GM18511 (cell line): ENCODE results near the gene HELZ.
"Not testable (repeated sequence)": the region's sequence is repeated elsewhere in the genome, so short reads cannot be mapped to it uniquely, and the experiment has no call there.

ENCODE experiments used
- ATAC-seq: cut with Tn5 transposase; IDR thresholded peaks from one replicate; pipeline ENCODE4 v1.9.1; 2021; ENCODE audit warnings: mild to moderate bottlenecking, moderate library complexity; ENCODE audit not compliant: unreplicated experiment

Gene HELZ

DNA sequence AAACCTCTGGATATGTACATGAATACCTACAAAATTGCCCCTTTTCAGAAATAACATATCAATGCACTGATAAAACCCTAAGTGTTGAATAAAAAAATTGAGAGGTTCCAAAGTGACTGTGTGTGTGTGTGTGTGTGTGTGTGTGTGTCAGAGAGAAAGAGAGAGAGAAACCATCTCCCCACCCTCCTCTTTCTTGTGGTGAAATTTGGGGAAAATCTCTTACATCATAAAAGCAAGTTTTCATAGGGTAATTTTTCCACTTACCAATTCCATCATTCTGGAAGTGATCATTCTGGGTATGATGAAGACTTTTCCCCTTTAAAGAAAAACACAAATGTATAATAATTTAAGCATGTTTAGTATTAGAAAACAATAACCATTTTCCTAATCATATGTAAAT, 121.3 kb downstream of the HELZ start:
- no peak for ATAC-seq

DNA sequence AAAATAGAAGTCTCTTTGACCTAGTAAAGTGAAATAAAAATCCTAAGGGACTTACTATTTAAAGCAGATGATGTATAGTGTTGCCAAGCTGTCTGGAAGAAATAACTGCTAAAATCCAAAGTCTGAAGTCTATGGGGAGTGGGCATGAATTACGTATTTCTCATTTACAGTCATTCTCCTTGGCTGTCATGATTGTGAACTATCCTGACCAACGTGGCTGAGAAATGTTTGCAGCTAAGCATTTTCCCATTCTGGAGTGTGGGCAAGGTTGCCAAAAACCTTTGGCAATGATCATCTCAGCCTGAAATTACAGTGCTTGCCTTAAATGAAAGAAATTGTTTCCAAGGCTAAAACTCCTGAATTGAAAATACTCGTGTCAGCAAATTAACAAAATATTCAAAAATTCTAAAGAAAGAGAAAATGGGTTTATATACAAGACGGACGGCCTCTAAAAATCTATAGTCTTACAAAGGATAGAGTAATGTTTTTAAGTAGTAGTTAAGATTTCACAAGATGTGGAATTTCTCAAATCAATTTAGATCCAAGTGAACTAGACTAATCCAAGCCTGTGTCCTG, 123.6 kb downstream of the HELZ start:
- no peak for ATAC-seq

DNA sequence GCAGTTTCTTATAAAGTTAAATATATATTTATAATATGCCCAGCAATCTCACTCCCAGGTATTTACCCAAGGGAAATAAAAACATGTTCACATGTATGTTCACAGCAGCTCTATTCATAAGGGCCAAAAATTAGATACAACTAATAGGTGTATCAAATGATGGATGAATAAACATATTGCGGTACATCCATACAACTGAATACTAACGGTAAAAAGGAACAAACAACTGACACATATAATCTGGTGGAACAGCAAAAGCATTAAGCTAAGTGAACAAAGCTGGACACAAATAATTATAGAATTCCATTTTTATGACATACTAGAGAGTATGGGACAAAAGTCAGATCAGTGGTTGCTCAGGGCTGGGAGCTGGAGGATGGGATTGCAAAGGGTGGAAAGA, 125.9 kb downstream of the HELZ start:
- no peak for ATAC-seq

DNA sequence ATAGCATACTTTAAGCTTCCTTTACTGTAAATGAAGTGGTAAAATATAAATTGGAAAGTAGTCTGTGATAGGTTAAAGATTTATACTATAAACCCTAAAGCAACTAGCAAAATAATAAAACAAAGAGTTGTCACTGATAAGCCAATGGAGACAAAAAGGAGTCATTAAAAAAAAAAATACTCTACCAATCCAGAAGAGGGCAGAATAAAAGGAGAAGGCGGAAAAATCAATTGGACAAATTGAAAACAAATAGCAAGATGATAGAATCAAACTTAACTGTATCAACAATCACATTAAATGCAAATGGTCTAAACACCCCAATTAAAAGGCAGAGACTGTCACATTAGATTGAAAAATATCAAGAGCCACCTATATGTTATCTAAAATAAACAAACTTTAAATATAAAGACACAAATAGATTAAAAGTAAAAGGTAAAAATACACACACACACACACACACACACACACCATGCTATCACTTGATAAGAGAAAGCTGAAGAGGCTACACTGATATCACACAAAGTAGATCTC, 128.9 kb downstream of the HELZ start:
- ATAC-seq: no peak

GRCh38 chr17:67115401-67115800, 129.6 kb downstream of the HELZ start:
- no peak for ATAC-seq

DNA sequence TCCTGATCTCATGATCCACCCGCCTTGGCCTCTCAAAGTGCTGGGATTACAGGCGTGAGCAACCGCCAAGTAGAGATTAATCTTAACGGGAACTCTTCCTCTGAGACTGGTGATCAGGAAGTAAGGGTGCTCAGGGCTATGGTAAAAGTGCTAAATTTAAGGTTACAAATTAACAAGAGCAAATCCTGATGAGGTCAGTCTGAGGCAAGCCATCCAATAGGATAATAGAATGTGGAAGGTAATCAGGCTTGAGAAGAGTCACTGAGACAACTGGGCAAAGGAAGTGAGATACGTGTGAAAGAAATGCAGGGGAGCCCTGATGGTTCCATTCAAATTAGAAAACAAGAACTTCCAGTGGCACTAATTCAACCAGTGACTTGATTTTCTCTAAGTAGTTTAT, 131.5 kb downstream of the HELZ start:
- no peak for ATAC-seq

DNA sequence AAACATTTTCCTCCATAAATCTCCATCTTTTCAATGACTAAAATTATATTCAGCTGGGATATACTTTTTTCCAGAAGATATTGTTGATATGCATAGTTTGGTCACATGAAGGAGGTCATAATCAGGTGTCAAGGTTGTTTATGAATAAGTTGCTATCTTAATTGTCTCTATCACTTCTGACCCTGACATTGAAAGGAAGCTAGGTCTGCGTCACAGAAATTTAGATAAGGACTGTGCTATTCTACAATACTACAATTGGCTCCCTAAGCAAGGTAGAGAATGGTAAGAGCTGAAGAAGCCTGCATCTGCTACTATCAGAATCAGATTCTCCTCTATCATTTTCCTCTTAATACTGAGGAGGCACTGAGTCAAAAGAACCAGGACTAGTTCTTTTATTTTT, 133.2 kb downstream of the HELZ start:
- no peak for ATAC-seq

DNA sequence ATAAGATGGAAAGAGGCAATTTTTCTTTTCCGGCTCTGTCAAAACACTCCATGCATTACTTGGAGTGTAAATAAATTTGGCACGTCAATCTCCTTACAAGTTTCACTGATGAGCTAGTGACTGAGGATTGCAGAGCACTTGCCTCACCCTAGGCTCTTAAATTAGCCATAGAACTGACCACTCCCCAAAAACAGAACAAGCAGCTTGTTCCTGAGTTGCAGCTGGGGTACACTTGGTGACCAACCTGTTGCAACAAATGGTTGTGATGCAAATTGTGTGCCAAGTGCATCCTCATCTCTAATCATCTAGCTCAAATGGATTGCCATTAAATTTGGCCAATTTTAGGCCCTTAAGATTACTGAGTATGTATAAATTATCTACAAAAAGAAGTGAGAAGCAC, 133.7 kb downstream of the HELZ start:
- ATAC-seq: no peak

- ATAC-seq: no peak
Measured at GRCh38 chr17:67110619-67111018, 134.4 kb downstream of the HELZ start.

GRCh38 chr17:67109111-67109510, 135.9 kb downstream of the HELZ start:
- ATAC-seq: no peak

DNA sequence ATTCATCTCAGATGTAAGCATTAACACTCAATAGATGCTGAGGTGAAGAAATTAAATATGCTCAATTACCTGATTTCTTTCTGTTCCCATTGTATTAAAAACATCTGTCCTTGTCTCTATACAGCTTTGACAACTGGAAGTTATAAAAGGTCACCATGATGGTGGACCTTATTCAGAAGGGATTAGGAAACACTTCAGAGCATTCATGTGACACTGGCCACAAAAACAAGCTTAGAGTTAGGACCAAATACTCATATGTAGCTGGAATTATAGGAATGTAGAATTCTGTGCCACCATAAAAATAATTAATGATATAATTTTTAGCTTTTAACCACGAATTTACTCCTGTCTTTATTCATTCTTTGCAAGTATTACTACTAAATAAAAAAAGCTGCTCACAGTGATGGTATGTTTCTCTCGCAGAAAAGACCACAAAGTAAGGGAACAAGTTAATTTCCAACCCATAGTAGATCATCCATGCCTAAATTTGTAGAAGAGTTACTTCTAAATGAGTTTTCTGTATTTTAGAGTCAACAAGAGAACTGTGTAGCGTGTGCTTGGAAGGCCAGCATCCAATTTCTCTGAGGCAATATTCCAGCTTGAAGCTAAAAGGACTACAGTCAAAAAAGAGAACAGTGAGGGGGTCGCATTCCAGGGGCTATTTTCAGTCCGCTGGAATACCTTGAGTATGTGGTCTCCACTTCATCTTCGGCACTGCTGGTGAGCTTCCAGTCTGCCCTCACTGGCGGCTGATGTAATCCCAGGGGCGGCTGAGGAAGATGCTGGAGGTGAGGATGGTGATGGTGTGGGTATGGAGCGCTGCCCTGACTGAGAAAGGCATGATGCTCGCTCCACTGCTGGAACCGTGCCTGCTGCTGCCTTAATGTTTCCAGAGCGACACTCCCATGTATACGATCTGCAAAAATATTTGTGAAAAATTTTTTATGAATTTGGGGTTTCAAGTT, 136.9 kb downstream of the HELZ start:
- no peak for ATAC-seq

- no peak for ATAC-seq
Measured at GRCh38 chr17:67107171-67107570, 137.8 kb downstream of the HELZ start.

DNA sequence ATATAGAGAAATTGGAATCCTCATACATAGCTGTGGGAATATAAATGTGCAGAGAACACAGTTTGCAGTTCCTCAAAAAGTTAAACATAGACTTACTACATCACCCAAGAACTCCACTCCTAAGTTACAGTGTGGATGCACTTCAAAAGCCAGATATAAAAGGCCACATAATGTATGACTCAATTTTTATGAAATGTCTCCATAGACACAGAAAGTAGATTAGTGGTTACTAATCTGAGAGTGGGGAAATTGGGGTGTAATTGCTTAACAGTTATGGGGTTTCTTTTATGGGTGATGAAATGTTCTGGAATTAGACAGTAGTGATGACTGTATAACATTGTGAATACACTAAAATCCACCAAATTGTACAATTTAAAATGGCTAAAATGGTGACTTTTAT, 139.8 kb downstream of the HELZ start:
- no peak for ATAC-seq

DNA sequence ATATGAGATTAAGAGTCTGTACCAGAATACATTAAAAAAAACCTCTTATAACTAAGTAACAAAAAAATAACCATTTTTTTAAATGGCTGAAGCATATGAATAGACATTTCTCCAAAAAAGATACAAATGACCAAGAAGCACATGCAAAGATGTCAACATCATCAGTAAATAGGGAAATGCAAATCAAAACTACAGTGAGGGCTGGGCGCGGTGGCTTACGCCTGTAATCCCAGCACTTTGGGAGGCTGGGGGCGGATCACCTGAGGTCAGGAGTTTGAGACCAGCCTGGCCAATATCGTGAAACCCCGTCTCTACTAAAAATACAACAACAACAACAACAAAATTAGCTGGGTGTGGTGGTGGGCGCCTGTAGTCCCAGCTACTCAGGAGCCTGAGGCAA, 140.4 kb downstream of the HELZ start:
- ATAC-seq: not testable (repeated sequence)

DNA sequence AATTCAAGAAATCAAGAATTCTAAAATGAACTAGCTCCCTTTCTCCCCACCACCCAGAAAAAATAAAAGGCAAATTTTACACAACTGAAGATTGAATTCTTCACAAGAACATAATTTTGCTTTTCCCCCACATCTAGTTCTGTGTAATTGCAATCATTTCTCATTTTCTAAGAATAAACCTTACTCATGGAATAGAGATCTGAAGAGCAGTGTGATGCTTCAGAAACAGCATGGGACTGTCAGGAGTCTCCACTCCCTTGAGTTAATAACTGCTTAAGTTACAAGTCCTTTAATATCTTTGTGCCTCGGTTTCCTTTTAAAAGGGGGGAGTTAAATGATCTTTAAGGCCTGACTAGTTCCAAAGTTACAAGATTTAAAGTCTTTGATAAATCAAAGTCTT, 147.0 kb downstream of the HELZ start:
- ATAC-seq: no peak

DNA sequence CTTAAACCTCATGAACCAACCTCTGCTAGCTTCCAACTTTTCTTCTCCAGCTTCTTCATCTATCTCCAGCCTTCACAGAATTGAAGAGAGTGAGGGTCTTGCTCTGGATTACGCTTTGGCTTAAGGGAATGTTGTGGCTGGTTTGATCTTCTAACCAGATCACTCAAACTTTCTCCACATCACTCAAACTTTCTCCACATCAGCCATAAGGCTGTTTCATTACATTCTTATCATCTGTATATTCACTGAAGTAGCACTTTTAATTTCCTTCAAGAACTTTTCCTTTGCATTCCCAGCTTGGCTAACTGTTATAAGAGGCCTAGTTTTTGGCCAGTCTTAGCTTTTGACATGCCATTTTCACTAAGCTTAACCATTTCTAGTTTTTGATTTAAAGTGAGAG, 148.4 kb downstream of the HELZ start:
- no peak for ATAC-seq

DNA sequence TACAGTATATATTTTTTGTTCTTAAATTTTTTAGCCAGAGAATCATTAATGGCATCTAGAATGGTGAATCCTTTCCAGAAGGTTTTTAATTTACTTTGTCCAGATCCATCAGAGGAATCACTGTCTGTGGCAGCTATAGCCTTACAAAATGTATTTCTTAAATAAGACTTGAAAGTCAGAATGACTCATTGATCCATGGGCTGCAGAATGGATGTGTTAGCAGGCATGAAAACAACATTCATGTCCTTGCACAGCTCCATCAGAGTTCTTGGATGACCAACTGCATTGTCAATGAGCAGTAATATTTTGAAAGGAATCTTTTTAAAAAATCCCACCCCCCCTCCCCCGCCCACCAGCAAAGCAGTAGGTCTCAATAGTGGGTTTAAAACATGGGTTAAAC, 149.2 kb downstream of the HELZ start:
- ATAC-seq: no peak

GRCh38 chr17:67095291-67095690, 149.7 kb downstream of the HELZ start:
- ATAC-seq: not testable (repeated sequence)

DNA sequence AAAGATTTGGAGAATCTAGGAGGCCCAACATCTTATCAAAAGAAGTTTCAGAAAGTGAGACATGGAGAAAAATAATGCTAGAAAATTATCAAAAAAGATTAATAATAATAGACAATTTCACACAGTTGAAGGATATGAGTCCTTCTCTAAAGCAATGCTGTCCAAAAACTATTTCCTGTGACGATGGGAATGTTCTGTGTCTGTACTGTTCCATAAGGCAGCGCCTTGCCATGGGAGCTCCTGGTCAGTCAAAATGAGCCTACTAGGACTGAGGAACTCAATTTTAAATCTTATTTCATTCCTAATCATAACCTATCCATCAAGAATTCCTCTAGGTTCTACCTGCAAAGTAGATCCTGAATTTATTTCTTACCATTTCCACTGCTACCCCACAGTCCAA, 151.6 kb downstream of the HELZ start:
- no peak for ATAC-seq

DNA sequence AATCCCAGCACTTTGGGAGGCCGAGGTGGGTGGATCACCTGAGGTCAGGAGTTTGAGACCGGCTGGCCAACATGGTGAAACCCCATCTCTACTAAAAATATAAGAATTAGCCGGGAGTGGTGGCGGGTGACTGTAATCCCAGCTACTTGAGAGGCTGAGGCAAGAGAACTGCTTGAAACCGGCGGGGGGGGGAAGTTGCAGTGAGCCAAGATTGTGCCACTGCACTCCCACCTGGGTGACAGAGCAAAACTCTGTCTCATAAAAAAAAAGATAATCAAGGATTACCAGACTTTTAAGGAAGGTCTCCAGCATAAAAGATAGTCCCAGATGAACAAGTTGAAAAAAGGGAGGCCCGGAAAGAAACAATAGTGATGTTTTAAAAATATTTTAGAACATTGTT, 152.3 kb downstream of the HELZ start:
- not testable (repeated sequence) for ATAC-seq

DNA sequence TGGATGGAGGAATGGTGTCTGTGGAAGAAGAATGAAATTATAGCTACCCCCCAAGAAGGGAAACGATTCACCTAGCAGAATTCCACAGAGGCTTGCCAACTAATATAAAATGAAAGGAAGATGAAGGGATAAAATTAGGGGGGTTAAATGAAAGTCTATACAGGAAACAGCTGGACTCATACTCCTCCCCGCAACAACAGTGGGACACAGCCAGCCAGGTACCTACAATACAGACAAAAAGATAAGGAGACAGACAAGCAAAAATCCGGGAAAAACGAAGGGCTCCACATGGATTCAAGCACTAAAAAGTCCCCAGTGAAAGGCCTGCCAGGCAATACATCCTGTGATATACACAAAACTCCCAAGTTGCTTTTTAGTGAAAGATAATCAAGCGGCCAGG, 152.7 kb downstream of the HELZ start:
- ATAC-seq: no peak

DNA sequence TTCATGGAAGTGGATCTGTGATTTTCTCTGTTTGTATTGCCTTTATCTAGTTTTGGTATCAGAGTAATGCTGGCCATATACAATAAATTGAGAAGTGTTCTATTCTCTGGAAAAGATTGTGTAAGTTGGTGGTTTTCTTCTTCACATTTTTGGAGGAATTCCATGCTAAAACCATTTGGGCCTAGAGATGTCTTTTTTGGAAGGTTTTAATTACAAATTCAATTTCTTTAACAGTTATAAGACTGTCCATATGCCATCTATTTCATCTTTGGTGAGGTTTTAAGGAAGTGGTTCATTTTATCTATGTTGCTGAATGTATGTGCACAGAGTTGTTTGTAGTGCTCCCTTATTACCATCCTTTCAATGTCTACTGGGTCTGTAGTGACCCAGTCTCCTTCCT, 154.7 kb downstream of the HELZ start:
- no peak for ATAC-seq
